ENCODE results near the gene CLCF1. TPM values are rescaled to one million over a fixed set of nuclear protein-coding genes. Genes with fewer than 3 reads are reported as not detected.

The CLCF1 gene
- total and polyA plus RNA-seq, 2 experiments from 2014 or later = 0.16 to 2.4 TPM

- TF ChIP-seq, protein P1, sequence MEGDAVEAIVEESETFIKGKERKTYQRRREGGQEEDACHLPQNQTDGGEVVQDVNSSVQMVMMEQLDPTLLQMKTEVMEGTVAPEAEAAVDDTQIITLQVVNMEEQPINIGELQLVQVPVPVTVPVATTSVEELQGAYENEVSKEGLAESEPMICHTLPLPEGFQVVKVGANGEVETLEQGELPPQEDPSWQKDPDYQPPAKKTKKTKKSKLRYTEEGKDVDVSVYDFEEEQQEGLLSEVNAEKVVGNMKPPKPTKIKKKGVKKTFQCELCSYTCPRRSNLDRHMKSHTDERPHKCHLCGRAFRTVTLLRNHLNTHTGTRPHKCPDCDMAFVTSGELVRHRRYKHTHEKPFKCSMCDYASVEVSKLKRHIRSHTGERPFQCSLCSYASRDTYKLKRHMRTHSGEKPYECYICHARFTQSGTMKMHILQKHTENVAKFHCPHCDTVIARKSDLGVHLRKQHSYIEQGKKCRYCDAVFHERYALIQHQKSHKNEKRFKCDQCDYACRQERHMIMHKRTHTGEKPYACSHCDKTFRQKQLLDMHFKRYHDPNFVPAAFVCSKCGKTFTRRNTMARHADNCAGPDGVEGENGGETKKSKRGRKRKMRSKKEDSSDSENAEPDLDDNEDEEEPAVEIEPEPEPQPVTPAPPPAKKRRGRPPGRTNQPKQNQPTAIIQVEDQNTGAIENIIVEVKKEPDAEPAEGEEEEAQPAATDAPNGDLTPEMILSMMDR (IDR thresholded peaks at IDR 0.05; ENCODE audit: low read depth, low read length) = no peak
- Histone ChIP-seq H3K27me3 (peaks cover 37% of the 10 kb centered on the region), H3K36me3 (no peaks in the 10 kb centered on the region), H3K9me3 (ENCODE audit: low read depth) (no peaks in the 10 kb centered on the region), H3K27ac (no peak overlapping the region), H3K4me3 (peak overlapping the region; percentile 39), H3K4me1 (ENCODE audit: low read depth) (peaks cover 7% of the 10 kb centered on the region)
- peak in 1 of 2 donors; percentile 50 for DNase-seq (ENCODE audit: low read depth in 1 of 2, low spot score in 1 of 2)
Measured at GRCh38 chr11:67372321-67372992, 941 bp downstream of the CLCF1 start.

- Histone ChIP-seq H3K36me3 (no peaks in the 10 kb centered on the region), H3K4me1 (ENCODE audit: low read depth) (peaks cover 7% of the 10 kb centered on the region), H3K4me3 (peak overlapping the region; percentile 39), H3K27me3 (peaks cover 32% of the 10 kb centered on the region), H3K27ac (no peak overlapping the region), H3K9me3 (ENCODE audit: low read depth) (no peaks in the 10 kb centered on the region)
- TF ChIP-seq, protein P1 (IDR thresholded peaks at IDR 0.05; ENCODE audit: low read depth, low read length) = no peak
- DNase-seq (ENCODE audit: low read depth in 1 of 2, low spot score in 1 of 2) = peak in 1 of 2 donors; percentile 21
Measured at GRCh38 chr11:67371911-67372320, 1.5 kb downstream of the CLCF1 start.

- TF ChIP-seq, protein P1 (IDR thresholded peaks at IDR 0.05; ENCODE audit: low read depth, low read length) = peak; percentile 61
- H3K36me3 ChIP-seq = no peaks in the 10 kb centered on the region
- no peak overlapping the region for H3K27ac ChIP-seq
- peak; percentile 47 to 61 for DNase-seq (ENCODE audit: low read depth in 1 of 2, low spot score in 1 of 2)
- peaks cover 7% of the 10 kb centered on the region for H3K4me1 ChIP-seq (ENCODE audit: low read depth)
- H3K9me3 ChIP-seq (ENCODE audit: low read depth) = no peaks in the 10 kb centered on the region
- peaks cover 26% of the 10 kb centered on the region for H3K27me3 ChIP-seq
- no peak overlapping the region for H3K4me3 ChIP-seq
Measured at GRCh38 chr11:67371189-67371910, 2.0 kb downstream of the CLCF1 start.

DNA sequence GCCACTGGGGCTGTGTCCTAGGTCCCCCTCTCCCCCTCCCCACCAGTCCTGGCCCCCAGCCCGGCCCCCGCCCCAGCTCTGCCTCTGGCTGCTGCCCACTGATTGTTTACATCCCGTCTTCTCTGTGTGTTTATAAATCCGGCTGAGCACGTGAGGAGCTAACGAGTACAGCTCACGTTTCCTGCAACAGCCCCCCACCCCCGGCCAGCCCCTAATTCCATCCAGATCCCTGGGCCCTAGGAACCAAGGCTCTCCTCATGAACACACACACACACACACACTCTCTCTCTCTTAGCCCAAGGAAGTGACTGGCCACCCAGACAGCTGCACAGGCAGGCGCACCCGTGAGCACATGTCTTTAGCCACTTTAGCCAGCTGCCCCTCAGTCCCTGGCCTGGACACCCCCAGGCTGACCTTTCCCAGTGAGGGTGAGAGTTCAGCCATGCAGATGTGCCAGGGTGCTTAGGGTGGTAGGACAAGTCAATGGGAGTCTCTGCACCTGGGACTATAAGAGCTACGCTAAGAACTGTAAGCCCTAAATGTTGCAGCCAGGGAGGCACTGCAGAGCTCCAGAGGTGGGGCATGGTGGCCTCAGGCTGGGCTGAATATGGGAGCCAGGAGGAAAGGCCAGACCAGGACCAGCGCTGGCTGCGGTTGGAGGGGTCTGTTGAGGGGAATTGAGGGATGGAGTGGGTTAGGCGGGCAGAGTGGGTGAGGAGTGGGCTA is 2.9 kb downstream of the CLCF1 start:
- Histone ChIP-seq H3K27ac (no peak overlapping the region), H3K27me3 (peaks cover 18% of the 10 kb centered on the region), H3K4me1 (ENCODE audit: low read depth) (peaks cover 7% of the 10 kb centered on the region), H3K4me3 (no peak overlapping the region), H3K9me3 (ENCODE audit: low read depth) (no peaks in the 10 kb centered on the region), H3K36me3 (no peaks in the 10 kb centered on the region)
- peak in 1 of 2 donors; percentile 49 for DNase-seq (ENCODE audit: low read depth in 1 of 2, low spot score in 1 of 2)
- TF ChIP-seq, protein P1 (IDR thresholded peaks at IDR 0.05; ENCODE audit: low read depth, low read length) = no peak

DNA sequence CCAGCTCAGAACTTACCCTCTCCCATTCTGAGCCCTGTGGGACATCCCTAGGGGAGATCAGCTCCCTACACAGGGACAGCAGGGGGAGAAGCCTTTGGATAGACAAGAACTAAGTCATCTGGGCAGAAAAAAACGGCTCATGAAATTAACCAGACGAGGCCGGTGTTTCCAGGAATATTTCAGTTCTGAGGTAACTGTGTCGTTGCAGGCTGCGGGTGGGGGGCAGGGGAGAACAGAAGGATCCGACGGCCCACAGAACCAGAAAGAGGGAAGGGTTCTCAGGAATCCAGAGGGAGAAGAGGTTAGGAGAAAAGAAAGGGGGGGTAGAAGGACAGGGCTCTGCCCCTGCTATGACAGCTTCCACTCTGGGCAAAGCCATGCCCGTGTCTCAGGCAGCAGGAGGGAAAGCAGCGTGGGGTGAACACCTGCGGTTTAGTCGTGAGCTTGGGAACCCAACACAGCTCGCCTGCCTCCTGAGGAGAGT is 3.6 kb downstream of the CLCF1 start:
- H3K36me3 ChIP-seq = no peaks in the 10 kb centered on the region
- peaks cover 11% of the 10 kb centered on the region for H3K27me3 ChIP-seq
- TF ChIP-seq, protein P1 (IDR thresholded peaks at IDR 0.05; ENCODE audit: low read depth, low read length) = no peak
- no peak overlapping the region for H3K27ac ChIP-seq
- H3K4me1 ChIP-seq (ENCODE audit: low read depth) = peaks cover 7% of the 10 kb centered on the region
- H3K4me3 ChIP-seq = no peak overlapping the region
- no peak for DNase-seq (ENCODE audit: low read depth in 1 of 2, low spot score in 1 of 2)
- no peaks in the 10 kb centered on the region for H3K9me3 ChIP-seq (ENCODE audit: low read depth)

Data from cardiac muscle cell (in vitro differentiated cells and primary cell).